Hematopoietic multipotent progenitor cell treated with erythropoietin and hydrocortisone succinate and interleukin-3 and kit ligand, for 15 days (in vitro differentiated cells): ENCODE data around the gene NHP2.
"Not testable (repeated sequence)": the region's sequence is repeated elsewhere in the genome, so short reads cannot be mapped to it uniquely, and the experiment has no call there.

Source experiments
- DNase-seq: peaks from one replicate; pipeline ENCODE4 v3.0.0-alpha.2; 2015; ENCODE audit warnings: low spot score

Gene NHP2

GRCh38 chr5:178153530-178154340 is at the start of gene NHP2:
Gene NHP2 (minus strand): TSS chr5:178153885. CDS start chr5:178153817, 68 bp downstream.
- DNase-seq: peak; percentile 99

- DNase-seq: no peak
Observed at GRCh38 chr5:178202541-178202940, 48.9 kb upstream of the NHP2 start.

- no peak for DNase-seq
Observed at GRCh38 chr5:178201927-178202235, 48.2 kb upstream of the NHP2 start.

GRCh38 chr5:178201221-178201926 is 47.7 kb upstream of the NHP2 start:
- DNase-seq: no peak

GRCh38 chr5:178199581-178200434 is 46.1 kb upstream of the NHP2 start:
- no peak for DNase-seq

GRCh38 chr5:178198706-178199105 is 45.0 kb upstream of the NHP2 start:
- no peak for DNase-seq

GRCh38 chr5:178198151-178198550 is 44.5 kb upstream of the NHP2 start:
- not testable (repeated sequence) for DNase-seq

- no peak for DNase-seq
Observed at GRCh38 chr5:178196986-178197385, 43.3 kb upstream of the NHP2 start.

GRCh38 chr5:178196281-178196812 is 42.7 kb upstream of the NHP2 start:
- DNase-seq: no peak

GRCh38 chr5:178194026-178194425 is 40.3 kb upstream of the NHP2 start:
- DNase-seq: no peak

- no peak for DNase-seq
Observed at GRCh38 chr5:178193251-178193809, 39.6 kb upstream of the NHP2 start.

- no peak for DNase-seq
Observed at GRCh38 chr5:178192787-178193186, 39.1 kb upstream of the NHP2 start.

GRCh38 chr5:178192244-178192643 is 38.6 kb upstream of the NHP2 start:
- no peak for DNase-seq

GRCh38 chr5:178191661-178192060 is 38.0 kb upstream of the NHP2 start:
- no peak for DNase-seq

- DNase-seq: no peak
Observed at GRCh38 chr5:178189433-178189832, 35.7 kb upstream of the NHP2 start.

GRCh38 chr5:178187014-178187413 is 33.3 kb upstream of the NHP2 start, which contains the start of gene GMCL2:
Gene GMCL2 (minus strand): TSS chr5:178187371. CDS start chr5:178187299, 72 bp downstream.
- DNase-seq: no peak

GRCh38 chr5:178186427-178186826 is 32.7 kb upstream of the NHP2 start:
- no peak for DNase-seq

- no peak for DNase-seq
Observed at GRCh38 chr5:178182158-178182876, 28.6 kb upstream of the NHP2 start.

- no peak for DNase-seq
Observed at GRCh38 chr5:178180141-178180863, 26.6 kb upstream of the NHP2 start.

GRCh38 chr5:178177569-178177968 is 23.9 kb upstream of the NHP2 start:
- no peak for DNase-seq

- DNase-seq: no peak
Observed at GRCh38 chr5:178176791-178177190, 23.1 kb upstream of the NHP2 start.
